GM23338 (cell line): ENCODE data around the gene RTL1. TPM values are rescaled to one million over a fixed set of nuclear protein-coding genes. Genes with fewer than 3 reads are reported as not detected.

Experiments
- ATAC-seq: fragments of 200-7000 bp; cut with Tn5 transposase; 3 replicates; pipeline ENCODE4 v1.9.1; 2020
- DNase-seq: peaks from one replicate; pipeline ENCODE4 v3.0.0-alpha.2; 2015; ENCODE audit warnings: low spot score
- H2AFZ ChIP-seq: fragments of 200-600 bp; sonication (generic); 2 replicates; pipeline ENCODE4 v1.8.0; 2016; ENCODE audit warnings: antibody characterized with exemption, mild to moderate bottlenecking, moderate library complexity
- H3F3A ChIP-seq: fragments of 200-600 bp; sonication (generic); replicated peaks from 2 replicates; pipeline ENCODE4 v1.8.0; 2017; ENCODE audit warnings: antibody characterized with exemption, mixed run types, low read depth
- H3K27ac ChIP-seq: fragments of 200-600 bp; sonication (generic); 2 replicates; pipeline ENCODE4 v1.6.1; 2016; ENCODE audit warnings: low read depth
- H3K27me3 ChIP-seq: fragments of 200-600 bp; sonication (generic); 2 replicates; pipeline ENCODE4 v1.8.0; 2016; ENCODE audit warnings: mild to moderate bottlenecking, mixed run types, moderate library complexity; ENCODE audit not compliant: insufficient read depth
- H3K36me3 ChIP-seq: fragments of 200-600 bp; sonication (generic); 2 replicates; pipeline ENCODE4 v1.8.0; 2016; ENCODE audit warnings: mild to moderate bottlenecking; ENCODE audit not compliant: insufficient read depth
- H3K4me1 ChIP-seq: fragments of 200-600 bp; sonication (generic); 2 replicates; pipeline ENCODE4 v1.8.0; 2016; ENCODE audit warnings: mild to moderate bottlenecking, moderate library complexity; ENCODE audit not compliant: insufficient read depth
- H3K4me2 ChIP-seq: fragments of 200-600 bp; sonication (generic); 2 replicates; pipeline ENCODE4 v1.7.1; 2017; ENCODE audit warnings: mixed run types
- H3K4me3 ChIP-seq: fragments of 200-600 bp; sonication (generic); 2 replicates; pipeline ENCODE4 v1.6.1; 2016; ENCODE audit warnings: mixed run types
- H3K79me2 ChIP-seq: fragments of 200-600 bp; sonication (generic); replicated peaks from 2 replicates; pipeline ENCODE4 v1.8.0; 2017; ENCODE audit warnings: mild to moderate bottlenecking; ENCODE audit not compliant: insufficient read depth
- H3K9me2 ChIP-seq: fragments of 200-600 bp; sonication (generic); 2 replicates; pipeline ENCODE4 v1.8.0; 2017; ENCODE audit not compliant: insufficient read depth
- H4K20me1 ChIP-seq: fragments of 200-600 bp; sonication (generic); replicated peaks from 2 replicates; pipeline ENCODE4 v1.8.0; 2017; ENCODE audit warnings: mild to moderate bottlenecking; ENCODE audit not compliant: insufficient read depth
- H3K27ac Mint-ChIP-seq: 2 replicates; pipeline ENCODE4 v1.8.0; 2020; ENCODE audit warnings: inconsistent platforms, mild to moderate bottlenecking, moderate library complexity, mixed read lengths
- H3K27me3 Mint-ChIP-seq: 3 replicates; pipeline ENCODE4 v1.8.0; 2022; ENCODE audit warnings: low read depth, mild to moderate bottlenecking, moderate library complexity, mixed read lengths, inconsistent platforms; ENCODE audit not compliant: insufficient read depth, poor library complexity
- H3K36me3 Mint-ChIP-seq: 3 replicates; pipeline ENCODE4 v1.8.0; 2021; ENCODE audit warnings: low read depth, mild to moderate bottlenecking, inconsistent platforms, moderate library complexity, mixed read lengths
- H3K4me1 Mint-ChIP-seq: 3 replicates; pipeline ENCODE4 v1.8.0; 2020; ENCODE audit warnings: mild to moderate bottlenecking, inconsistent platforms, mixed read lengths
- H3K4me3 Mint-ChIP-seq: 3 replicates; pipeline ENCODE4 v1.8.0; 2021; ENCODE audit warnings: moderate library complexity, mild to moderate bottlenecking, inconsistent platforms, mixed read lengths
- H3K9me3 Mint-ChIP-seq: 3 replicates; pipeline ENCODE4 v1.8.0; 2020; ENCODE audit warnings: moderate library complexity, mild to moderate bottlenecking, inconsistent platforms, mixed read lengths
- CREB1 ChIP-seq: fragments of 250-450 bp; sonication (Bioruptor Pico); IDR thresholded peaks from 2 replicates; pipeline ENCODE4 v1.5.0; 2020; ENCODE audit warnings: low read depth, mild to moderate bottlenecking, moderate library complexity
- CTCF ChIP-seq, 2 experiments: fragments of 200-600 bp in 1 of 2; sonication (generic) in 1 of 2; conservative IDR thresholded peaks; 2 replicates each; pipeline versions ENCODE4 v1.5.1 to v1.6.1; 2016 to 2017; ENCODE audit warnings: antibody characterized with exemption in 2 of 2, low read depth in 2 of 2, mild to moderate bottlenecking in 2 of 2, moderate library complexity in 1 of 2
- EZH2 ChIP-seq: fragments of 200-600 bp; sonication (generic); IDR thresholded peaks from one replicate; pipeline ENCODE4 v1.8.0; 2017; ENCODE audit warnings: antibody characterized with exemption, mild to moderate bottlenecking, low read depth; ENCODE audit not compliant: unreplicated experiment
- JUNB ChIP-seq: IDR thresholded peaks from one replicate; pipeline ENCODE4 v1.6.1; 2016; ENCODE audit warnings: antibody characterized with exemption; ENCODE audit not compliant: unreplicated experiment
- NANOG ChIP-seq: IDR thresholded peaks from 2 replicates; pipeline ENCODE4 v1.6.1; 2016; ENCODE audit warnings: antibody characterized with exemption, borderline replicate concordance
- REST ChIP-seq: IDR thresholded peaks from one replicate; pipeline ENCODE4 v1.6.1; 2018; ENCODE audit warnings: antibody characterized with exemption; ENCODE audit not compliant: unreplicated experiment
- STAT1 ChIP-seq: IDR thresholded peaks from one replicate; pipeline ENCODE4 v1.6.1; 2016; ENCODE audit warnings: antibody characterized with exemption; ENCODE audit not compliant: unreplicated experiment
- ZNF114 ChIP-seq: fragments of 250-450 bp; sonication (Bioruptor Pico); IDR thresholded peaks from 2 replicates; pipeline ENCODE4 v1.5.0; 2020; ENCODE audit warnings: mild to moderate bottlenecking, moderate library complexity
- ZNF331 ChIP-seq: fragments of 250-450 bp; sonication (Bioruptor Pico); IDR thresholded peaks from 2 replicates; pipeline ENCODE4 v1.5.0; 2020; ENCODE audit warnings: low read depth, mild to moderate bottlenecking, moderate library complexity
- polyA plus RNA-seq: library from polyadenylated mRNA; unstranded; fragments of >200 nt; fragmentation: Nextera tagmentation; extraction: Ambion mirVana; gene quantifications from 2 replicates; pipeline ENCODE4 v1.2.1, GENCODE V29; 2016
- total RNA-seq: library from RNA; depleted of rRNA; stranded (reverse); fragments of >200 nt; shearing (Covaris generic); gene quantifications from 2 replicates; pipeline ENCODE4 v1.2.3, GENCODE V29; 2014

Gene RTL1
- total and polyA plus RNA-seq, 2 experiments from 2014 or later = not detected

- H3K27ac ChIP-seq = no peak overlapping the region
- H3K9me3 Mint-ChIP-seq = no peaks in the 10 kb centered on the region
Measured at GRCh38 chr14:100890061-100890850, 13.3 kb downstream of the RTL1 start.

GRCh38 chr14:100889641-100890040 lies 13.9 kb downstream of the RTL1 start:
- no peak overlapping the region for H3K4me3 Mint-ChIP-seq
- Histone ChIP-seq H3K9me2 (no peaks in the 10 kb centered on the region; the same call in 1 of the 2 replicates), H3K36me3 (no peaks in the 10 kb centered on the region), H3K27me3 (no peaks in the 10 kb centered on the region), H4K20me1 (no peaks in the 10 kb centered on the region), H3K4me2 (no peak overlapping the region), H3K27ac (no peak overlapping the region), H3K4me3 (no peak overlapping the region), H2AFZ (peak overlapping the region; percentile 16), H3F3A (no peaks in the 10 kb centered on the region), H3K79me2 (no peaks in the 10 kb centered on the region), H3K4me1 (no peaks in the 10 kb centered on the region; the same call in 1 of the 2 replicates)
- H3K27me3 Mint-ChIP-seq = peaks cover 7% of the 10 kb centered on the region
- ATAC-seq (no peak), DNase-seq (no peak)
- H3K4me1 Mint-ChIP-seq = peaks cover 17% of the 10 kb centered on the region
- no peaks in the 10 kb centered on the region for H3K36me3 Mint-ChIP-seq
- no peak overlapping the region for H3K27ac Mint-ChIP-seq
- no peaks in the 10 kb centered on the region; the same call in 2 of the 3 replicates for H3K9me3 Mint-ChIP-seq
- TF ChIP-seq STAT1 (no peak), NANOG (no peak), ZNF114 (CRISPR knock-in tag) (no peak), REST (no peak), EZH2 (no peak)

More at GRCh38 chr14:100890061-100890850, 13.3 kb downstream of the RTL1 start:
- no peak overlapping the region for H2AFZ ChIP-seq
- Mint-ChIP-seq H3K36me3 (no peaks in the 10 kb centered on the region), H3K27me3 (peaks cover 7% of the 10 kb centered on the region), H3K27ac (no peak overlapping the region), H3K4me3 (no peak overlapping the region), H3K4me1 (peaks cover 17% of the 10 kb centered on the region)
- no peaks in the 10 kb centered on the region for H3F3A ChIP-seq
- H3K4me3 ChIP-seq = no peak overlapping the region
- H3K4me1 ChIP-seq = no peaks in the 10 kb centered on the region; the same call in 1 of the 2 replicates
- H3K36me3 ChIP-seq = no peaks in the 10 kb centered on the region
- H3K27me3 ChIP-seq = no peaks in the 10 kb centered on the region
- no peaks in the 10 kb centered on the region for H3K79me2 ChIP-seq
- H3K4me2 ChIP-seq = no peak overlapping the region
- no peaks in the 10 kb centered on the region for H4K20me1 ChIP-seq
- ATAC-seq (no peak), DNase-seq (no peak)
- no peaks in the 10 kb centered on the region for H3K9me2 ChIP-seq
- no peak for TF ChIP-seq JUNB
- TF ChIP-seq ZNF331 (CRISPR knock-in tag) = no peak
- no peak for TF ChIP-seq CREB1 (CRISPR knock-in tag)
- no peak for TF ChIP-seq EZH2
- TF ChIP-seq CTCF (conservative IDR thresholded peaks at IDR 0.05; ENCODE audit: low read depth in 2 of 2) = no peak
